Non-pigmented ciliary epithelial cell (primary cell): ENCODE measurements around the gene TPPP3.

Source experiments
- DNase-seq: peaks from one replicate; pipeline ENCODE4 v3.0.0-alpha.2; 2010; ENCODE audit warnings: low read depth

Gene TPPP3

GRCh38 chr16:67341250-67341649 lies 52.0 kb downstream of the TPPP3 start:
- DNase-seq, result no peak
